ENCODE results near the gene LCMT1. TPM values are rescaled to one million over a fixed set of nuclear protein-coding genes. Genes with fewer than 3 reads are reported as not detected.

Gene LCMT1
- total RNA-seq, 1 experiment from 2014 or later, result 86.3 TPM

- Mint-ChIP-seq H3K27me3 (ENCODE audit: low read depth) (no peaks in the 10 kb centered on the region), H3K36me3 (peaks cover 53% of the 10 kb centered on the region), H3K4me1 (no peaks in the 10 kb centered on the region), H3K9me3 (no peaks in the 10 kb centered on the region), H3K27ac (no peak overlapping the region), H3K4me3 (no peak overlapping the region)
- POLR2A ChIA-PET, result no interaction called here
- CTCF ChIA-PET, result interaction anchor here (0.5 kb wide), 1 partner anchor 21 kb away, joined by 3 read pairs; no protein-coding TSS in a partner anchor
- no peak for ATAC-seq
- TF ChIP-seq ZNF396 (CRISPR knock-in tag; IDR thresholded peaks at IDR 0.05; ENCODE audit: borderline replicate concordance) (no peak), SP1 (CRISPR knock-in tag; conservative IDR thresholded peaks at IDR 0.05) (no peak)
- TF ChIP-seq, protein P1, sequence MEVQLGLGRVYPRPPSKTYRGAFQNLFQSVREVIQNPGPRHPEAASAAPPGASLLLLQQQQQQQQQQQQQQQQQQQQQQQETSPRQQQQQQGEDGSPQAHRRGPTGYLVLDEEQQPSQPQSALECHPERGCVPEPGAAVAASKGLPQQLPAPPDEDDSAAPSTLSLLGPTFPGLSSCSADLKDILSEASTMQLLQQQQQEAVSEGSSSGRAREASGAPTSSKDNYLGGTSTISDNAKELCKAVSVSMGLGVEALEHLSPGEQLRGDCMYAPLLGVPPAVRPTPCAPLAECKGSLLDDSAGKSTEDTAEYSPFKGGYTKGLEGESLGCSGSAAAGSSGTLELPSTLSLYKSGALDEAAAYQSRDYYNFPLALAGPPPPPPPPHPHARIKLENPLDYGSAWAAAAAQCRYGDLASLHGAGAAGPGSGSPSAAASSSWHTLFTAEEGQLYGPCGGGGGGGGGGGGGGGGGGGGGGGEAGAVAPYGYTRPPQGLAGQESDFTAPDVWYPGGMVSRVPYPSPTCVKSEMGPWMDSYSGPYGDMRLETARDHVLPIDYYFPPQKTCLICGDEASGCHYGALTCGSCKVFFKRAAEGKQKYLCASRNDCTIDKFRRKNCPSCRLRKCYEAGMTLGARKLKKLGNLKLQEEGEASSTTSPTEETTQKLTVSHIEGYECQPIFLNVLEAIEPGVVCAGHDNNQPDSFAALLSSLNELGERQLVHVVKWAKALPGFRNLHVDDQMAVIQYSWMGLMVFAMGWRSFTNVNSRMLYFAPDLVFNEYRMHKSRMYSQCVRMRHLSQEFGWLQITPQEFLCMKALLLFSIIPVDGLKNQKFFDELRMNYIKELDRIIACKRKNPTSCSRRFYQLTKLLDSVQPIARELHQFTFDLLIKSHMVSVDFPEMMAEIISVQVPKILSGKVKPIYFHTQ (CRISPR knock-in tag; IDR thresholded peaks at IDR 0.05), result no peak
- TF ChIP-seq, protein P2, sequence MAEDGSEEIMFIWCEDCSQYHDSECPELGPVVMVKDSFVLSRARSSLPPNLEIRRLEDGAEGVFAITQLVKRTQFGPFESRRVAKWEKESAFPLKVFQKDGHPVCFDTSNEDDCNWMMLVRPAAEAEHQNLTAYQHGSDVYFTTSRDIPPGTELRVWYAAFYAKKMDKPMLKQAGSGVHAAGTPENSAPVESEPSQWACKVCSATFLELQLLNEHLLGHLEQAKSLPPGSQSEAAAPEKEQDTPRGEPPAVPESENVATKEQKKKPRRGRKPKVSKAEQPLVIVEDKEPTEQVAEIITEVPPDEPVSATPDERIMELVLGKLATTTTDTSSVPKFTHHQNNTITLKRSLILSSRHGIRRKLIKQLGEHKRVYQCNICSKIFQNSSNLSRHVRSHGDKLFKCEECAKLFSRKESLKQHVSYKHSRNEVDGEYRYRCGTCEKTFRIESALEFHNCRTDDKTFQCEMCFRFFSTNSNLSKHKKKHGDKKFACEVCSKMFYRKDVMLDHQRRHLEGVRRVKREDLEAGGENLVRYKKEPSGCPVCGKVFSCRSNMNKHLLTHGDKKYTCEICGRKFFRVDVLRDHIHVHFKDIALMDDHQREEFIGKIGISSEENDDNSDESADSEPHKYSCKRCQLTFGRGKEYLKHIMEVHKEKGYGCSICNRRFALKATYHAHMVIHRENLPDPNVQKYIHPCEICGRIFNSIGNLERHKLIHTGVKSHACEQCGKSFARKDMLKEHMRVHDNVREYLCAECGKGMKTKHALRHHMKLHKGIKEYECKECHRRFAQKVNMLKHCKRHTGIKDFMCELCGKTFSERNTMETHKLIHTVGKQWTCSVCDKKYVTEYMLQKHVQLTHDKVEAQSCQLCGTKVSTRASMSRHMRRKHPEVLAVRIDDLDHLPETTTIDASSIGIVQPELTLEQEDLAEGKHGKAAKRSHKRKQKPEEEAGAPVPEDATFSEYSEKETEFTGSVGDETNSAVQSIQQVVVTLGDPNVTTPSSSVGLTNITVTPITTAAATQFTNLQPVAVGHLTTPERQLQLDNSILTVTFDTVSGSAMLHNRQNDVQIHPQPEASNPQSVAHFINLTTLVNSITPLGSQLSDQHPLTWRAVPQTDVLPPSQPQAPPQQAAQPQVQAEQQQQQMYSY (CRISPR knock-in tag; IDR thresholded peaks at IDR 0.05), result no peak
- DNase-seq (ENCODE audit: low spot score), result no peak
These were observed 59.8 kb downstream of the LCMT1 start for GRCh38 chr16:25171390-25171789.

DNA sequence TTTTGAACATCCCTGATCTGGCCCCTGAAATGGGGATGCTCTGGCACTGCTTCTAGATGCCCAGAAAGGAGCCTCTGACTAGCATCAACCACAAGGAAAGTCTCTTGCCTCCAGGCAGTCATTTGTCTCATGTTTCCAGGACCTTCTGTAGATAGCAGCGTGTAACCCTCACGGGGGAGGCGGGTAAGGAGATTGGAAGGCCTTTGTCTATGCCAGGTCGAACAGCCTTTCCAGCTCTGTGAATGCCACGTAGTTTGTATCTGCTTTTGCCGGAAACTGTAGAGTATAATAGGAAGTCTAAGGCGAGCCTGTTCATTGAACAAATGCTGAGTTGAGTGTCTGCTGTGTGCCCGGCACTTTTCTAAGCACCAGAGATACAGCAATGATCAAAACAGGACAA lies 61.3 kb downstream of the LCMT1 start:
- no peak overlapping the region for H3K4me3 Mint-ChIP-seq
- DNase-seq (ENCODE audit: low spot score) (no peak), ATAC-seq (no peak)
- peaks cover 43% of the 10 kb centered on the region for H3K36me3 Mint-ChIP-seq
- no peak overlapping the region for H3K27ac Mint-ChIP-seq
- CTCF ChIA-PET, result no interaction called here
- POLR2A ChIA-PET, result no interaction called here
- TF ChIP-seq MYBL2 (CRISPR knock-in tag; IDR thresholded peaks at IDR 0.05) (no peak), GTF2I (CRISPR knock-in tag; conservative IDR thresholded peaks at IDR 0.05) (no peak)
- TF ChIP-seq, protein P3, sequence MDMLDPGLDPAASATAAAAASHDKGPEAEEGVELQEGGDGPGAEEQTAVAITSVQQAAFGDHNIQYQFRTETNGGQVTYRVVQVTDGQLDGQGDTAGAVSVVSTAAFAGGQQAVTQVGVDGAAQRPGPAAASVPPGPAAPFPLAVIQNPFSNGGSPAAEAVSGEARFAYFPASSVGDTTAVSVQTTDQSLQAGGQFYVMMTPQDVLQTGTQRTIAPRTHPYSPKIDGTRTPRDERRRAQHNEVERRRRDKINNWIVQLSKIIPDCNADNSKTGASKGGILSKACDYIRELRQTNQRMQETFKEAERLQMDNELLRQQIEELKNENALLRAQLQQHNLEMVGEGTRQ (CRISPR knock-in tag; IDR thresholded peaks at IDR 0.05), result no peak
- no peaks in the 10 kb centered on the region for H3K27me3 Mint-ChIP-seq (ENCODE audit: low read depth)
- H3K9me3 Mint-ChIP-seq, result no peaks in the 10 kb centered on the region
- H3K4me1 Mint-ChIP-seq, result no peaks in the 10 kb centered on the region

DNA sequence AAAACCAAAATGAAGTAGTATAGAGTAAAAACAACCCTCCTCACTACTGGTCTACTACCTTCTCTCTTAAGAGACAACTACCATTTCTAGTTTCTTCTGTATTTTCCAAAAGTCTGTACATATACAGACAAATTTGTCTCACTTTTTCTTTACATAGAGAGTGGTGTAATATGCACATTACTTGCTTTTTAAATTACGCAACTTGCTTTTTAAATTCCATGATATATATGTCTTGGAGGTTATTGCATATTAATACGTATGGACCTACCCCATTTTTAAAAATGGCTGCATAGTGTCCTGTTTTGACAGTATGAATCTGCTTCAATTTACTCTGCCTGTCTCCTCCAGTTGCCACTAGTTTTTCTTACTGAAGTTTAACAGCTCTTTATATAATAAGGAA lies 62.7 kb downstream of the LCMT1 start:
- Mint-ChIP-seq H3K4me1 (no peaks in the 10 kb centered on the region), H3K9me3 (no peaks in the 10 kb centered on the region), H3K27me3 (ENCODE audit: low read depth) (no peaks in the 10 kb centered on the region), H3K27ac (no peak overlapping the region), H3K36me3 (peaks cover 41% of the 10 kb centered on the region), H3K4me3 (no peak overlapping the region)
- ATAC-seq, result no peak
- DNase-seq (ENCODE audit: low spot score), result no peak
- TF ChIP-seq TCF7 (CRISPR knock-in tag; IDR thresholded peaks at IDR 0.05; ENCODE audit: low read depth) (no peak), NR1H2 (CRISPR knock-in tag; IDR thresholded peaks at IDR 0.05) (no peak), NFE2L1 (CRISPR knock-in tag; IDR thresholded peaks at IDR 0.05) (no peak), IRF2 (CRISPR knock-in tag; IDR thresholded peaks at IDR 0.05; ENCODE audit: borderline replicate concordance, low read depth) (no peak)
- POLR2A ChIA-PET, result no interaction called here
- CTCF ChIA-PET, result interaction anchor here (2.8 kb wide), 1 partner anchor 51 kb away, joined by 17 read pairs; no protein-coding TSS in a partner anchor

DNA sequence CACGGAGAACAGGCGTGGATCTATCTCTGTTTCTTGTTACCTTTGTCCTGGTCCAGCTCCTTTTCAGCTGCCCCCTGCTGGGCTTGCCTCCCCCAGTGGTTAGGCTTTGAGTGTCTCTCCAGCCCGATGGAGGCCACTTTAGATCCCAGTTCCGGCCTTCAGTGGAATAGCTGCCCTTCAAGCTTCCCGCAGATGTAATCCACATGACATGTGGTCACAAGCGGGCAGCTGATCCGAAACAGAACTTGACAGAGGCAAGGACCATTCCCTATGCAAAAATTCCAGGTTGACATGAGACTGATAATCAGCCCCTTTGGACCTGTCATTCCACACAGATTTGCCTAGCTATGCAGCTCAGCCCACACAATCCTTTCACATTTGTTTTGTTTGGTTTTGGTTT lies 64.6 kb downstream of the LCMT1 start:
- Mint-ChIP-seq H3K27me3 (ENCODE audit: low read depth) (no peaks in the 10 kb centered on the region), H3K9me3 (no peaks in the 10 kb centered on the region), H3K4me1 (no peaks in the 10 kb centered on the region), H3K36me3 (peaks cover 28% of the 10 kb centered on the region), H3K27ac (no peak overlapping the region; the same call in 1 of the 2 replicates), H3K4me3 (no peak overlapping the region)
- CTCF ChIA-PET, result interaction anchor here (2.8 kb wide), 1 partner anchor 49 kb away, joined by 17 read pairs; no protein-coding TSS in a partner anchor
- POLR2A ChIA-PET, result no interaction called here
- no peak for ATAC-seq
- no peak for DNase-seq (ENCODE audit: low spot score)
- TF ChIP-seq, protein P4, sequence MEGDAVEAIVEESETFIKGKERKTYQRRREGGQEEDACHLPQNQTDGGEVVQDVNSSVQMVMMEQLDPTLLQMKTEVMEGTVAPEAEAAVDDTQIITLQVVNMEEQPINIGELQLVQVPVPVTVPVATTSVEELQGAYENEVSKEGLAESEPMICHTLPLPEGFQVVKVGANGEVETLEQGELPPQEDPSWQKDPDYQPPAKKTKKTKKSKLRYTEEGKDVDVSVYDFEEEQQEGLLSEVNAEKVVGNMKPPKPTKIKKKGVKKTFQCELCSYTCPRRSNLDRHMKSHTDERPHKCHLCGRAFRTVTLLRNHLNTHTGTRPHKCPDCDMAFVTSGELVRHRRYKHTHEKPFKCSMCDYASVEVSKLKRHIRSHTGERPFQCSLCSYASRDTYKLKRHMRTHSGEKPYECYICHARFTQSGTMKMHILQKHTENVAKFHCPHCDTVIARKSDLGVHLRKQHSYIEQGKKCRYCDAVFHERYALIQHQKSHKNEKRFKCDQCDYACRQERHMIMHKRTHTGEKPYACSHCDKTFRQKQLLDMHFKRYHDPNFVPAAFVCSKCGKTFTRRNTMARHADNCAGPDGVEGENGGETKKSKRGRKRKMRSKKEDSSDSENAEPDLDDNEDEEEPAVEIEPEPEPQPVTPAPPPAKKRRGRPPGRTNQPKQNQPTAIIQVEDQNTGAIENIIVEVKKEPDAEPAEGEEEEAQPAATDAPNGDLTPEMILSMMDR (IDR thresholded peaks at IDR 0.05), result no peak
- TF ChIP-seq, protein P5, sequence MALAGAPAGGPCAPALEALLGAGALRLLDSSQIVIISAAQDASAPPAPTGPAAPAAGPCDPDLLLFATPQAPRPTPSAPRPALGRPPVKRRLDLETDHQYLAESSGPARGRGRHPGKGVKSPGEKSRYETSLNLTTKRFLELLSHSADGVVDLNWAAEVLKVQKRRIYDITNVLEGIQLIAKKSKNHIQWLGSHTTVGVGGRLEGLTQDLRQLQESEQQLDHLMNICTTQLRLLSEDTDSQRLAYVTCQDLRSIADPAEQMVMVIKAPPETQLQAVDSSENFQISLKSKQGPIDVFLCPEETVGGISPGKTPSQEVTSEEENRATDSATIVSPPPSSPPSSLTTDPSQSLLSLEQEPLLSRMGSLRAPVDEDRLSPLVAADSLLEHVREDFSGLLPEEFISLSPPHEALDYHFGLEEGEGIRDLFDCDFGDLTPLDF (CRISPR knock-in tag; IDR thresholded peaks at IDR 0.05), result no peak
- no peak for TF ChIP-seq AFF4 (CRISPR knock-in tag; IDR thresholded peaks at IDR 0.05; ENCODE audit: borderline replicate concordance)
